ENCODE data around the gene FXYD3. TPM values are rescaled to one million over a fixed set of nuclear protein-coding genes. Genes with fewer than 3 reads are reported as not detected.

Gene FXYD3
- total RNA-seq, 1 donor from 2014 or later, result not detected

DNA sequence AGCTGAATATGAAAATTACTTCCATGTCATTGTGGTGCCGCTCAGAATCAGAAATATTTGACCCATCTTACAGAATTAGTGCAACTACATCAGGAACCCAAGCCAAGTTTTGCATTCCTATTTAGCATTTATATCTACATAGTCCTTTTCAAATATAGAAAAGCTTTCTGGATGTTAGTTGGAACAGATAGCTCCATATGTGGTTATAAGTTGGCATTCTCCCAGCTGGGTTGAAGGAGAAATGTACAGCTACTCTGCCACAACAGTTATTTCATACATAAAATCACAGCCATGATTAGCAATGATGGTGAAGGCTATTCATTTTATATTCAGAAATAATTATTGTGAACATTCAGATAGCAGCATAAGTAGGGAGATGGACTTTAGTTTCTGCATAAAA, 45.9 kb upstream of the FXYD3 start:
- no peak for DNase-seq
- Mint-ChIP-seq H3K36me3 (ENCODE audit: unreplicated experiment) (no peaks in the 10 kb centered on the region), H3K4me3 (ENCODE audit: unreplicated experiment) (no peak overlapping the region), H3K4me1 (ENCODE audit: low read depth, unreplicated experiment) (peaks cover 8% of the 10 kb centered on the region), H3K27me3 (ENCODE audit: unreplicated experiment) (peaks cover 1% of the 10 kb centered on the region), H3K27ac (ENCODE audit: unreplicated experiment) (no peak overlapping the region), H3K9me3 (ENCODE audit: unreplicated experiment) (no peaks in the 10 kb centered on the region)
- TF ChIP-seq, protein P1, sequence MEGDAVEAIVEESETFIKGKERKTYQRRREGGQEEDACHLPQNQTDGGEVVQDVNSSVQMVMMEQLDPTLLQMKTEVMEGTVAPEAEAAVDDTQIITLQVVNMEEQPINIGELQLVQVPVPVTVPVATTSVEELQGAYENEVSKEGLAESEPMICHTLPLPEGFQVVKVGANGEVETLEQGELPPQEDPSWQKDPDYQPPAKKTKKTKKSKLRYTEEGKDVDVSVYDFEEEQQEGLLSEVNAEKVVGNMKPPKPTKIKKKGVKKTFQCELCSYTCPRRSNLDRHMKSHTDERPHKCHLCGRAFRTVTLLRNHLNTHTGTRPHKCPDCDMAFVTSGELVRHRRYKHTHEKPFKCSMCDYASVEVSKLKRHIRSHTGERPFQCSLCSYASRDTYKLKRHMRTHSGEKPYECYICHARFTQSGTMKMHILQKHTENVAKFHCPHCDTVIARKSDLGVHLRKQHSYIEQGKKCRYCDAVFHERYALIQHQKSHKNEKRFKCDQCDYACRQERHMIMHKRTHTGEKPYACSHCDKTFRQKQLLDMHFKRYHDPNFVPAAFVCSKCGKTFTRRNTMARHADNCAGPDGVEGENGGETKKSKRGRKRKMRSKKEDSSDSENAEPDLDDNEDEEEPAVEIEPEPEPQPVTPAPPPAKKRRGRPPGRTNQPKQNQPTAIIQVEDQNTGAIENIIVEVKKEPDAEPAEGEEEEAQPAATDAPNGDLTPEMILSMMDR (IDR thresholded peaks at IDR 0.05; ENCODE audit: partially characterized antibody, unreplicated experiment), result no peak

DNA sequence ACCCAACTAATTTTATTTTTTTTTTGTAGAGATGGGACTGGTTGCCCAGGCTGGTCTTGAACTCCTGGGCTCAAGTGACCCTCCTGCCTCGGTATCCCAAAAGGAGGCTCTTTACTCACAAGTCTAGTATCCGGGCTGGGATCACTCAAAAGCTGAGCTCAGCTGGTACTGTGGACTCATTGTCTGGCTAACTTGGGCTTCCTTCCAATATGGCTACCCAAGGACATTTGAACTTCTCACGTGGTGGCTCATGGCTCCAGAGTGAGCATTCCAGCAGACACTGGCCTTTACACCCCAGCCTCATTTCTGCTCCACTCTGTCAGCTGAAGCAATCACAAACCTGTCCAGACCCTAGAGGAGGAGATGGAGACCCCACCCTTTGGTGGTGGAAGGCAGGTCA, 45.2 kb upstream of the FXYD3 start:
- Mint-ChIP-seq H3K36me3 (ENCODE audit: unreplicated experiment) (no peaks in the 10 kb centered on the region), H3K27me3 (ENCODE audit: unreplicated experiment) (peaks cover 3% of the 10 kb centered on the region), H3K4me3 (ENCODE audit: unreplicated experiment) (no peak overlapping the region), H3K9me3 (ENCODE audit: unreplicated experiment) (no peaks in the 10 kb centered on the region), H3K27ac (ENCODE audit: unreplicated experiment) (no peak overlapping the region), H3K4me1 (ENCODE audit: low read depth, unreplicated experiment) (peaks cover 10% of the 10 kb centered on the region)
- TF ChIP-seq, protein P1 (IDR thresholded peaks at IDR 0.05; ENCODE audit: partially characterized antibody, unreplicated experiment), result no peak
- DNase-seq, result no peak

DNA sequence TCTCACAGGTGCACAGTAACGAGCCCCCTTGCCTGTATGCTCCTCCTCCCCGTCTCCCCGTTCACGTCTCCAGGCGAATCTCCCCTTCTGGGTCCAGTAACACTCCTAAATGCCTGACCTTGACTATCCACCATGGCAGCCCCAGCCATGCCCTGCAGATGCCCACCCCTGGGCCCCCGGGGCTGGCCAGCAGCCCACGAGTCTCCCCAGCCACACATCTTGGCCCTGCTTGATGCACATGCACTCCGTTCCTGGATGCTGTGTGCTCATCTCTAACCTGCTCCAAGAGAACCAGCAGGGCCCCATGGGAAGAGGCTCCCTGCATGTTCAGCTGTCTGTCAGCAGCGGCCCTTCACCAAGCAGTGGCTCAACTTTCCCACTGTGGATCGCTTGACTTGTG, 42.1 kb upstream of the FXYD3 start:
- Mint-ChIP-seq H3K27me3 (ENCODE audit: unreplicated experiment) (peaks cover 12% of the 10 kb centered on the region), H3K36me3 (ENCODE audit: unreplicated experiment) (no peaks in the 10 kb centered on the region), H3K4me3 (ENCODE audit: unreplicated experiment) (no peak overlapping the region), H3K4me1 (ENCODE audit: low read depth, unreplicated experiment) (peaks cover 17% of the 10 kb centered on the region), H3K27ac (ENCODE audit: unreplicated experiment) (no peak overlapping the region), H3K9me3 (ENCODE audit: unreplicated experiment) (peaks cover 12% of the 10 kb centered on the region)
- TF ChIP-seq, protein P1 (IDR thresholded peaks at IDR 0.05; ENCODE audit: partially characterized antibody, unreplicated experiment), result no peak
- DNase-seq, result no peak

DNA sequence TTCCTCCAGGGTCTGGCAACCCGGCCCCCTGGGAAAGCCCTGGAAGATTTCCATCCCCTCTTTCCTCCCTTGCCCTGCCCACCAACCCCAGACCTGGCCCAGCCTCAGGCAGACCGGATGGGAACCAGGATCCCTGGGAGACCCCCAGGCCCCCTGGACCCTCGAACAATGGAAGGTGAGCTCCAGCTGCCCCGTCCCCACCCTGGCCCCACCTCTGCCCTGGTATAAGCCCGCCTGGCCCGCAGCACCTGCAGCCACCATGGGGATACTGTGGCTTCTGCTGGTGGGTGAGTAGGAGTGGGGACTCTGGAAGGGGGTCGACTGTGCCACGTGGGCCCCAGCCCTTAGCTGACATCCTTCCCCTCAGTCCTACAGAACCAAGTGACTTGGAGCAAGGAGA, 41.7 kb upstream of the FXYD3 start:
- H3K36me3 Mint-ChIP-seq (ENCODE audit: unreplicated experiment), result no peaks in the 10 kb centered on the region
- peaks cover 12% of the 10 kb centered on the region for H3K9me3 Mint-ChIP-seq (ENCODE audit: unreplicated experiment)
- peaks cover 16% of the 10 kb centered on the region for H3K4me1 Mint-ChIP-seq (ENCODE audit: low read depth, unreplicated experiment)
- DNase-seq, result no peak
- no peak overlapping the region for H3K4me3 Mint-ChIP-seq (ENCODE audit: unreplicated experiment)
- TF ChIP-seq, protein P1 (IDR thresholded peaks at IDR 0.05; ENCODE audit: partially characterized antibody, unreplicated experiment), result no peak
- H3K27ac Mint-ChIP-seq (ENCODE audit: unreplicated experiment), result no peak overlapping the region
- H3K27me3 Mint-ChIP-seq (ENCODE audit: unreplicated experiment), result peaks cover 16% of the 10 kb centered on the region

DNA sequence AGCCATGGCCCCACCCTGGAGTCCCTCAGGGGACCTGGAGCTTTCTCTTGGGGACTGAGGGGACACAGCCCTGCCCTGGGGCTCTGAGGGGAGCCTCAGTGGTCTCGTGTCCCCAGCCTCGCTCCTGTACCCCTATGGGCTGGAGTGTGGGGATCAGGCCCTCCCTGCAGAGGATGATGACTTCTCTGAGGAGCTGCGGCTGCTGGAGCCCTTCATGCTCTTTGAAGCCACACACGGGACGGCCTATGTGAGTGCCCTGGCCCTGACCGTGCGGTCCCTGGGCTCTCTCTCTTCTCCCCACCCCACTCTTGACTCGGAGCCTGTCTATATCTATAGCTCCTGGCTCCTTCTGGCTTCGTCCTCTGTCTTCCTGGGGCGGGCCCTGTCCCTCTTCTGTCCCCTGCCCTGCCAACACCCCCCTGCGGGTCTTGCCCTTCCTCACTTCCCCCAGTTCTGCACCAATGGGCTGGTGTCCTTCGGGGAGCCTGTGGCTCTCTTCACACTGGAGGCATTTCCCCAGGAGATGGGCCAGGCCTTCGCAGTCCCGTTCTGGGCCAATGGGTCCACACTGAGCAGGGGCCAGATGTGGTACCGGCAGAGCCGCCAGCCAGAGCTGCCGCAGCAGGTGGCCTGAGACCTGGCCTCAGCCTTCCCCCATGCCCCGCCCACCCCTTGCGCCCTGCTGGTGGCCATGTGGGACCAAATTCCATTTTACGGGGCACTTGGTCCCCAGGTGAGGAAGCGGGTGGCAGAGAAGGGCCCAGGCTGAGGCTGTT, 41.0 kb upstream of the FXYD3 start:
- H3K36me3 Mint-ChIP-seq (ENCODE audit: unreplicated experiment), result no peaks in the 10 kb centered on the region
- no peak overlapping the region for H3K27ac Mint-ChIP-seq (ENCODE audit: unreplicated experiment)
- no peak for DNase-seq
- H3K4me3 Mint-ChIP-seq (ENCODE audit: unreplicated experiment), result no peak overlapping the region
- H3K27me3 Mint-ChIP-seq (ENCODE audit: unreplicated experiment), result peaks cover 19% of the 10 kb centered on the region
- TF ChIP-seq, protein P1 (IDR thresholded peaks at IDR 0.05; ENCODE audit: partially characterized antibody, unreplicated experiment), result no peak
- H3K4me1 Mint-ChIP-seq (ENCODE audit: low read depth, unreplicated experiment), result peaks cover 18% of the 10 kb centered on the region
- H3K9me3 Mint-ChIP-seq (ENCODE audit: unreplicated experiment), result peaks cover 12% of the 10 kb centered on the region
